Right renal pelvis (tissue), 4 donors: ENCODE measurements around the gene TPRA1. TPM values are rescaled to one million over a fixed set of nuclear protein-coding genes. Genes with fewer than 3 reads are reported as not detected.

ENCODE experiments used
- DNase-seq, 4 donors: peaks; one replicate each; pipeline ENCODE4 v3.0.0-alpha.2; 2013; ENCODE audit warnings: low read depth in 4 of 4, low spot score in 3 of 4, missing footprints in 1 of 4
- polyA plus RNA-seq, 4 donors: library from polyadenylated mRNA; unstranded; fragments of 120-200 nt; gene quantifications; one replicate each; pipeline ENCODE4 v1.2.1, GENCODE V29; 2013; ENCODE audit not compliant: insufficient read length in 4 of 4

TPRA1 gene
- polyA plus RNA-seq, 4 donors = 32.3 to 44.4 (median 37.9) TPM

DNA sequence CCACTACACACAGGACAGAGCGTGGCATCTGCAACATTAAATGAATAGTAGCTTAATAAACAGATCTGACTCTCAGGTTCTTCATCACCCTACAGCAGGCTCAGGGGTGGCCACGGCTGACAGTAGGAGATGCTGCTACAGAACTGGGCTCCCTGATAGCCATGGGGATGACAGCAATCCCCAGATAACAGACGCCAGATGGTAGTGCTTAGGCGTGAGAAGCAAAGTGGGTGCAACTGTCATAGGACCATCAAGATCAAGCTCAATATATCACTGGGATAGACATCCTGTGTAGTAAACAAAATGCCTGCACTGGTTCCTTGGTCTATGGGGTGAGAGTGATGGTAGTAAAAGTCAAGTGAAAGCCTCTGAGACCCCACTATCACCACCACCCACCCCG, 2.6 kb upstream of the TPRA1 start:
- no peak for DNase-seq

GRCh38 chr3:127590282-127590592, 296 bp downstream of the TPRA1 start:
- DNase-seq = no peak

- no peak for DNase-seq
Measured at GRCh38 chr3:127589600-127590281, 792 bp downstream of the TPRA1 start.

GRCh38 chr3:127588806-127589577, 1.5 kb downstream of the TPRA1 start:
- DNase-seq = no peak

DNA sequence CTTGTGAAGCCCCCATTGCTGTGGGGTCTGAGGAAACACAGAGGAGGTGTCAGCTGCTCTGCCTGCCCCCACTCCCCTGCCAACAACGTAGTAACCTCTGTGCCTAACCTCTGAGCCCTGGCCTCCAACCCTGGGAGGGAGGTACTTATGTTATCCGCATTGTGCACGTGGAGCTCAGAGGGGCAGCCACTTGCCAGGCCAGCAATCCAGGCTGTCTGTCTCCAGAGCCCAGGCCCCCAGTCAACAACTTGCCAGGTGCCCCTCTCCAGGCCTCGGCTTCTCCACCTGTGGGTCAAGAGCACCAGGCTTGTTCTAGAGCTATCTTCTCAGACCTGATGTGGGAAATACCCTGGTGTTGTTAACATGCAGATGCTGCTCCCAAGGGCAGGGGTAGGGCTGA, 2.7 kb downstream of the TPRA1 start:
- no peak for DNase-seq

DNA sequence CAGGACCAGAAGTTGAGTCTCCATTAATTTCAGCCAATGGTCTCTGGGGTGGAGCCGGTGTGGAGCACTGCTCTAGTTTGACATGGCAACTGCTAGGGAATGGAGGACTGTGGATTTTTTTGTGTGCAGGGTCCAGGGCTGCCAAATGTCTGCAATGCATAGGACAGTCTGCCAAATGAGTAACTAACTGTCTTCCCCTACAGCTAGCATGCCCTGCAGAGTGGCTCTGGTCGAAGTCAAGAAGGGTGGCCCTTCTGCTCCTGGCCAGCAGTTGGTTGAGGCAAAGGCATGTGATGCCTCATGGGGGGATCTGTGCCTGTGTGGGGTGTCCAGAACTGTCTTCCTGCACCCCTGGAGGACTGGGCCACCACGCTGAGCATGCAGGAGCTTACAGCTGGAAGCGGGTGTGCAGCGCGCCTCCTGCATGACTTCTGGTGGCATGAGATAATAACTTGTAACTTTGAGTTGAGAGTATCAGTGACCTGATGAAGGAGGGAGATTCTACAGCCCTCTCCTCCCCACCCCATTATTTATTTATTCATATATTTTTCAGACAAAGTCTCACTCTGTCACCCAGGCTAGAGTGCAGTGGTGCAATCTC, 4.6 kb downstream of the TPRA1 start:
- DNase-seq = no peak

DNA sequence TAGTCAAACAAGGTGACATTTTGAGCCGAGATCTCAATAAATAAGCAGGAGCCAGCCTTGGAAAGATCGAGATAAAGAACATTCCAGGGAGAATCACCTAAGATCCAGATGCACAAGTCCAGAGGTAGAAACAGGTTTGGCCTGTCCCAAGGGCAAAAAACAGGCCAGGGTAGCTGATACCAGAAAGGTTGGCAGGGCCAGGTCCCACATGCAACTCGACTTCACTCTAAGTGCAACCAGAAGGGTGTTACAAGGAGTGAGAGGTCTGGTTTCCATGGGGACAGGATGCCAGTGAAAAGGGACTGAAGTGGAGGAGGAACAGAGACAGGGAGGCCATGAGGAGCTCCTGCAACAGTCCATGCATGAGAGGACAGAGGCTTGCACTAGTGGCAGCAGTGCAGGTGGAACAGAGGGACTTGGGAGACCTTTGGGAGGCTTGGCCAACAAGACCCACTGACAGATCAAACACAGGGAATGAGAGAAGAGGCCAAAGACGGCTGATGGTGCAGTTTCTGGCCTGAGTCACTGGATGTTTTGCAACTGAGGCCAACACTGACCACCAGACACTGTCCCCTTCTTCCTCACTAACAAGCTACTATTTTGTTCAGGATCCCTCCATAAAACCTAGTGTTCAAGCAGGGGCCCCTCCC, 5.2 kb downstream of the TPRA1 start:
- no peak for DNase-seq

GRCh38 chr3:127584734-127585133, 5.8 kb downstream of the TPRA1 start:
- DNase-seq = no peak

DNA sequence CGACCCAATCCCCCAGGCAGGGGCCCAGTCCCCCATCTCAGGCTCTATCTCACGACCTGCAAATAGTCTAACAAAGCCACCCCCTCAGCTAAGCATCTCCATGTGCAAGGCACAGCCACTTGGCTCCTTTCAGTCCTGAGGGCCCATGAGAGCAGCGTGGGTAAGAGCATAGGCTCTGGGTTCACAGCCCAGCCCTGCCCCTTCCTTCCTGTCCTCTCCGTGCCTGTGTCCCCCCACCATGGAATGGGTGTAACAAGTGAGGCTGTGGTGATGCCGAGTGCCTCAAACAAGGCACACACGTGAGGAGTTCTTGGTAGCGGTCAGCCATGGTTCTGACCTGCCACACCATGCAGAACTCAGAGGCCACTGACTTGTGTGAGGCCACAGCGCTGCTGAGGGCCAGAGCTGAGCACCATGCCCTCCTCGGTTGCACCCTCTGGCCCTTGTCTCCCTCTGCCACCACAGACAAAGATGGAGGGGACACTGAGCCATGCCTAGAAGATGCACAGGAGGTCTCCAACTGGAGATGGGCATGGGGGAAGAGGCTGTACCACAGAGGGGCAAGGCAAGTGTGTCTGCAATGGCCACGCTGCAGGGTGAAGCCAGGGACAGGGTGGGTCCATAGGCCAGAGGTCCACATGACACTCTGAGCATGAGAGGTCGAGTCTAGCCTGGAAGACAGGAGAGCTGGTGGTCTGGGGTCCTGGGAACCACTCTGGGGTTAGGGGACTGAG, 10.0 kb downstream of the TPRA1 start:
- DNase-seq = no peak

GRCh38 chr3:127578802-127579201, 11.7 kb downstream of the TPRA1 start:
- DNase-seq = no peak

DNA sequence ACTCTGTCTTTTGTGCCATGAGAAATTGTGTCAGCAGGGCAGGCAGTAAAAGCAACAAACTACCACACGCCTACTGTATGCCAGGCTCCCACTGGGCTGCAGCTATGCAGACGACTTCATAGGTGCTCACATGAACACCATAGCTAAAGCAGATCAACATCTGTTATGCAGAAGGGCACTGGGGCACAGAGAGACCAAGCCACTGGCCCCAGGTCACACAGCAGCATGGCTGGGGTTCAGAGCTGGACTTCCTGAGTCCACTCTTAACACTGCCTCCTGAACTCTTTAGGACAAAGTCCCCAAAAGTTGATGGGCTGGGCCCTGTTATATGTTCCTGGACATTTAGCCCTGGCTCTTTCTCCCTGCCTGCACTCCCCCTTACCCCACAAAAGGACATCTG, 12.4 kb downstream of the TPRA1 start:
- DNase-seq = no peak

GRCh38 chr3:127577448-127577847, 13.1 kb downstream of the TPRA1 start:
- no peak for DNase-seq

- peak; percentile 70 to 87 (median 79) for DNase-seq
Measured at GRCh38 chr3:127574880-127575878, 15.4 kb downstream of the TPRA1 start.

- DNase-seq = no peak
Measured at GRCh38 chr3:127573912-127574311, 16.6 kb downstream of the TPRA1 start.

GRCh38 chr3:127573401-127573800, 17.1 kb downstream of the TPRA1 start:
- no peak for DNase-seq

- DNase-seq = no peak
Measured at GRCh38 chr3:127572735-127573134, 17.8 kb downstream of the TPRA1 start.

GRCh38 chr3:127572186-127572585, 18.3 kb downstream of the TPRA1 start:
- DNase-seq = no peak

GRCh38 chr3:127570520-127570919, 20.0 kb downstream of the TPRA1 start:
- no peak for DNase-seq

DNA sequence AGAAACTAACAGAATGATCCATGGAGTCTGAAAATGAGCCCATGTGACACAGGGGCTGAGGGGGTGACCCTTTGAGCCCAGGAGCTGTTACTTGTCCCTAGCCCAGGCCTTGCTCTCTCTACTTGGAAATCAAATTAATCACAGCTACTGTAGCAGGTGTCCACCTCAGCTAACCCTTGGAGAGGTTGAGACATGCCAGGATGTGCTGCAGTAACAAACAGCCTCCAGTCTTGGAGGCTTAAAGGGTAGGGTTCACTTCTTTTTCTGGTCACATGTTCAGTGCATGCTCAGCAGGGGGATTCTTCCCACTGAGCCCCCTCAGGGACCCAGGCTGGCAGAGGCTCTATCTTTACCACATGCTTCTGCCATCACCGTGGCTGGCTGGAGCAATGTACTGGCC, 21.4 kb downstream of the TPRA1 start:
- no peak for DNase-seq

GRCh38 chr3:127568586-127568985, 21.9 kb downstream of the TPRA1 start:
- DNase-seq = no peak
